Neural cell (in vitro differentiated cells): ENCODE data around the gene CACNA1B. TPM values are rescaled to one million over a fixed set of nuclear protein-coding genes. Genes with fewer than 3 reads are reported as not detected.
A peak's percentile ranks its signal among the peaks of the same experiment; 100 is the strongest.

Experiments used
- H2AFZ ChIP-seq: fragments of 200-600, 300-800 bp; sonication (generic), shearing (Covaris generic); 2 replicates; pipeline ENCODE4 v1.6.0; 2014; ENCODE audit warnings: low read depth, mild to moderate bottlenecking, antibody characterized with exemption, low read length, moderate library complexity
- H3F3A ChIP-seq: fragments of 200-600 bp; shearing (Covaris generic); 2 replicates; pipeline ENCODE4 v1.6.1; 2016; ENCODE audit warnings: mild to moderate bottlenecking, moderate library complexity, mixed read lengths, antibody characterized with exemption, low read length; ENCODE audit not compliant: insufficient read depth, poor library complexity, severe bottlenecking
- H3K27ac ChIP-seq: fragments of 200-600, 300-800 bp; sonication (generic), shearing (Covaris generic); 2 replicates; pipeline ENCODE4 v1.5.1; 2014; ENCODE audit warnings: mild to moderate bottlenecking, low read length, moderate library complexity
- H3K27me3 ChIP-seq: fragments of 300-800, 200-600 bp; sonication (generic), shearing (Covaris generic); 2 replicates; pipeline ENCODE4 v1.6.0; 2014; ENCODE audit warnings: mild to moderate bottlenecking, low read depth, low read length, moderate library complexity; ENCODE audit not compliant: insufficient read depth
- H3K36me3 ChIP-seq: fragments of 300-800, 200-600 bp; sonication (generic), shearing (Covaris generic); 2 replicates; pipeline ENCODE4 v1.5.1; 2014; ENCODE audit warnings: mild to moderate bottlenecking, antibody characterized with exemption, low read length, moderate library complexity; ENCODE audit not compliant: insufficient read depth
- H3K4me2 ChIP-seq: fragments of 300-800, 200-600 bp; sonication (generic), shearing (Covaris generic); 2 replicates; pipeline ENCODE4 v1.6.0; 2014; ENCODE audit warnings: mild to moderate bottlenecking, low read length
- H3K4me3 ChIP-seq: fragments of 300-800, 200-600 bp; sonication (generic), shearing (Covaris generic); 2 replicates; pipeline ENCODE4 v1.5.1; 2014; ENCODE audit warnings: mild to moderate bottlenecking, low read length, moderate library complexity
- H3K79me2 ChIP-seq: fragments of 200-600 bp; shearing (Covaris generic); replicated peaks from 2 replicates; pipeline ENCODE4 v1.6.0; 2014; ENCODE audit warnings: mild to moderate bottlenecking, low read length, moderate library complexity; ENCODE audit not compliant: insufficient read depth
- H3K9ac ChIP-seq: fragments of 300-800, 200-600 bp; sonication (generic), shearing (Covaris generic); 2 replicates; pipeline ENCODE4 v1.6.1; 2016; ENCODE audit warnings: mild to moderate bottlenecking, low read length, mixed read lengths
- H3K9me2 ChIP-seq: fragments of 200-600 bp; shearing (Covaris generic); 2 replicates; pipeline ENCODE4 v1.6.1; 2016; ENCODE audit warnings: mild to moderate bottlenecking, low read length, mixed read lengths; ENCODE audit not compliant: insufficient read depth
- H3K9me3 ChIP-seq: fragments of 200-600, 300-800 bp; sonication (generic), shearing (Covaris generic); 2 replicates; pipeline ENCODE4 v1.6.1; 2016; ENCODE audit warnings: mild to moderate bottlenecking, mixed run types, low read length, moderate library complexity, mixed read lengths
- H4K20me1 ChIP-seq: fragments of 200-600 bp; shearing (Covaris generic); 2 replicates; pipeline ENCODE4 v1.6.1; 2016; ENCODE audit warnings: mild to moderate bottlenecking, mixed run types; ENCODE audit not compliant: insufficient read depth
- EP300 ChIP-seq: fragments of 450-650 bp; conservative IDR thresholded peaks from 2 replicates; pipeline ENCODE4 v1.6.1; 2014; ENCODE audit warnings: antibody characterized with exemption, mild to moderate bottlenecking, moderate library complexity; ENCODE audit not compliant: poor library complexity, severe bottlenecking
- EZH2 ChIP-seq: fragments of 200-600, 300-800 bp; shearing (Covaris generic), sonication (generic); IDR thresholded peaks from 2 replicates; pipeline ENCODE4 v1.6.1; 2014; ENCODE audit warnings: antibody characterized with exemption, low read length, borderline replicate concordance, mild to moderate bottlenecking; ENCODE audit not compliant: insufficient read depth, poor library complexity, severe bottlenecking
- MXI1 ChIP-seq: fragments of 450-650 bp; conservative IDR thresholded peaks from 2 replicates; pipeline ENCODE4 v1.6.1; 2014; ENCODE audit warnings: antibody characterized with exemption, mild to moderate bottlenecking; ENCODE audit not compliant: poor library complexity, severe bottlenecking
- POLR2AphosphoS5 ChIP-seq: IDR thresholded peaks from 2 replicates; pipeline ENCODE4 v1.6.1; 2012
- RAD21 ChIP-seq: fragments of 450-650 bp; conservative IDR thresholded peaks from 2 replicates; pipeline ENCODE4 v1.6.1; 2014; ENCODE audit warnings: antibody characterized with exemption, mild to moderate bottlenecking, moderate library complexity
- REST ChIP-seq: IDR thresholded peaks from 2 replicates; pipeline ENCODE4 v1.6.1; 2012; ENCODE audit warnings: borderline replicate concordance
- SMC3 ChIP-seq: fragments of 450-650 bp; conservative IDR thresholded peaks from 2 replicates; pipeline ENCODE4 v1.6.1; 2014; ENCODE audit warnings: antibody characterized with exemption, mild to moderate bottlenecking, moderate library complexity; ENCODE audit not compliant: poor library complexity
- TAF1 ChIP-seq: IDR thresholded peaks from 2 replicates; pipeline ENCODE4 v1.6.1; 2012; ENCODE audit warnings: low read depth
- polyA plus RNA-seq: library from polyadenylated mRNA; depleted of rRNA; stranded (reverse); fragments of >200 nt; gene quantifications from 2 replicates; pipeline ENCODE4 v1.2.3, GENCODE V29; 2014
- TF ChIP-seq, protein P1 (sequence below): fragments of 450-650 bp; IDR thresholded peaks from 2 replicates; pipeline ENCODE4 v1.5.1; 2014; ENCODE audit warnings: antibody characterized with exemption, mild to moderate bottlenecking, moderate library complexity; ENCODE audit not compliant: poor library complexity, severe bottlenecking

The CACNA1B gene
- polyA plus RNA-seq, 1 donor from 2014 or later: 5.8 TPM

- no peak overlapping the region for H3K4me3 ChIP-seq
- H3K79me2 ChIP-seq: no peaks in the 10 kb centered on the region
- no peaks in the 10 kb centered on the region for H3K36me3 ChIP-seq
- H4K20me1 ChIP-seq: no peaks in the 10 kb centered on the region
- TF ChIP-seq SMC3 (no peak), MXI1 (no peak), EZH2 (no peak), TAF1 (no peak), REST (no peak), RAD21 (no peak), EP300 (no peak), POLR2AphosphoS5 (no peak)
- TF ChIP-seq, protein P1, sequence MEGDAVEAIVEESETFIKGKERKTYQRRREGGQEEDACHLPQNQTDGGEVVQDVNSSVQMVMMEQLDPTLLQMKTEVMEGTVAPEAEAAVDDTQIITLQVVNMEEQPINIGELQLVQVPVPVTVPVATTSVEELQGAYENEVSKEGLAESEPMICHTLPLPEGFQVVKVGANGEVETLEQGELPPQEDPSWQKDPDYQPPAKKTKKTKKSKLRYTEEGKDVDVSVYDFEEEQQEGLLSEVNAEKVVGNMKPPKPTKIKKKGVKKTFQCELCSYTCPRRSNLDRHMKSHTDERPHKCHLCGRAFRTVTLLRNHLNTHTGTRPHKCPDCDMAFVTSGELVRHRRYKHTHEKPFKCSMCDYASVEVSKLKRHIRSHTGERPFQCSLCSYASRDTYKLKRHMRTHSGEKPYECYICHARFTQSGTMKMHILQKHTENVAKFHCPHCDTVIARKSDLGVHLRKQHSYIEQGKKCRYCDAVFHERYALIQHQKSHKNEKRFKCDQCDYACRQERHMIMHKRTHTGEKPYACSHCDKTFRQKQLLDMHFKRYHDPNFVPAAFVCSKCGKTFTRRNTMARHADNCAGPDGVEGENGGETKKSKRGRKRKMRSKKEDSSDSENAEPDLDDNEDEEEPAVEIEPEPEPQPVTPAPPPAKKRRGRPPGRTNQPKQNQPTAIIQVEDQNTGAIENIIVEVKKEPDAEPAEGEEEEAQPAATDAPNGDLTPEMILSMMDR: no peak
- no peak overlapping the region for H3K4me2 ChIP-seq
- no peaks in the 10 kb centered on the region for H3K9me2 ChIP-seq
- no peak overlapping the region for H2AFZ ChIP-seq
- H3F3A ChIP-seq: no peaks in the 10 kb centered on the region
- no peaks in the 10 kb centered on the region for H3K27me3 ChIP-seq
- no peak overlapping the region for H3K27ac ChIP-seq
- no peak overlapping the region for H3K9ac ChIP-seq
- no peaks in the 10 kb centered on the region for H3K9me3 ChIP-seq
These were observed 193.7 kb downstream of the CACNA1B start for GRCh38 chr9:138071292-138071691.

GRCh38 chr9:138071731-138072130 lies 194.1 kb downstream of the CACNA1B start:
- Histone ChIP-seq H3K9me3 (no peaks in the 10 kb centered on the region), H3K9me2 (no peaks in the 10 kb centered on the region), H3K4me2 (no peak overlapping the region), H3K4me3 (no peak overlapping the region), H3K27me3 (no peaks in the 10 kb centered on the region), H2AFZ (no peak overlapping the region), H3K27ac (peak overlapping the region; percentile 8), H3K79me2 (no peaks in the 10 kb centered on the region), H3F3A (no peaks in the 10 kb centered on the region), H4K20me1 (no peaks in the 10 kb centered on the region), H3K36me3 (no peaks in the 10 kb centered on the region), H3K9ac (no peak overlapping the region)
- TF ChIP-seq TAF1: no peak
- TF ChIP-seq POLR2AphosphoS5: no peak
- TF ChIP-seq SMC3: no peak
- TF ChIP-seq RAD21: no peak
- no peak for TF ChIP-seq REST
- TF ChIP-seq MXI1: no peak
- no peak for TF ChIP-seq EZH2
- TF ChIP-seq EP300: no peak
- TF ChIP-seq, protein P1: no peak
